Neural cell (in vitro differentiated cells): ENCODE results near the gene STPG3.

Experiments used
- CTCF ChIP-seq: fragments of 450-650 bp; IDR thresholded peaks from 2 replicates; pipeline ENCODE4 v1.5.1; 2014; ENCODE audit warnings: antibody characterized with exemption, mild to moderate bottlenecking, moderate library complexity; ENCODE audit not compliant: poor library complexity, severe bottlenecking
- EP300 ChIP-seq: fragments of 450-650 bp; conservative IDR thresholded peaks from 2 replicates; pipeline ENCODE4 v1.6.1; 2014; ENCODE audit warnings: antibody characterized with exemption, mild to moderate bottlenecking, moderate library complexity; ENCODE audit not compliant: poor library complexity, severe bottlenecking
- POLR2AphosphoS5 ChIP-seq: IDR thresholded peaks from 2 replicates; pipeline ENCODE4 v1.6.1; 2012

GRCh38 chr9:137234758-137235423 is 16.2 kb upstream of the STPG3 start:
- no peak for TF ChIP-seq CTCF
- TF ChIP-seq POLR2AphosphoS5: no peak
- TF ChIP-seq EP300: no peak
